ENCODE measurements around the gene CSF3R.
"Not testable (repeated sequence)": the region's sequence is repeated elsewhere in the genome, so short reads cannot be mapped to it uniquely, and the experiment has no call there.

CSF3R gene

DNA sequence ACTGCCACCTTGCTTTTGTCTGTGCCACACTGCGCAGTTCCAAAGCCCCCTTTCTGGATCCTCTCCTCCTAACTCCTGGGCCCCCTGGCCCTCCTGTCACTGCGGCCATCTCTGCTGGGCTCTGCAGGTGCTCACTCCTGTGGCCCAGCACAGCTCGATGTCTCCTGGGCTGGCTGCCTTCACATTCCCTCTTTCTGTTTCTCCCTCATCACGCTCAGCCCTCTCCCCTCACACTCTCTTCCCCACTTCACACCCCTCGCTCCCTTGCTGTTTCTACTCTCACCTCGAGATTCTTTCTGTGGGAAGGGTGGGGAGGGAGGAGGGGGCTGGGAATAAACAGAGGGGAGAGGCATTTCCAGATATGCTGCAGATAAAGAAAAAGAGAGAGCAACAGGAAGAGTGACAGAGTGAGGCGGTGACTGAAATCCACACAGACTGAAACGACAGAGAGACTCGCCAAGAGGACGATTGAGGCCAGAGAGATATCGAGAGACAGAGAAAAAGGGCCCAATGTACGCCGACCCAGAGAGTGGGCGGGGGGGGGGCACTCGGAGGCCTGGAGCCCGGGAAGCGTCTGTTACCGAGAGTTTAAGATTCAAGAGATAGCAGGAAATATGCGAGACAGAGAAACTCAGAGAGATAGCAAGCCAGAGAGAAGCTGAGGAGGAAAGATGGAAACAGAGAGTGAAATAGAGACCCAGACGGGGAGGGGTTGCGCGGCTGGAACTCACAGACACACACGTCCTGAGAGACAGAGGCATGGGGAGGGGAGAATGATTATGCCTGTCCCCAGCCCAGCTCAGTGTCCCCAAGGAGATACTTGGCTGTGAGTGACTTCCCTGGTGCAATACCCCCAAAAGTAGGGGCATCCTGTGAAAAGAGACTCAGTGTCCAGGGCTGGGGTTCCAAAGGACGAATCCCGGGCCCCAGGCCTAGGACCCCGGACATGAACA lies 666 bp downstream of the CSF3R start:
- DNase-seq, result no peak

DNA sequence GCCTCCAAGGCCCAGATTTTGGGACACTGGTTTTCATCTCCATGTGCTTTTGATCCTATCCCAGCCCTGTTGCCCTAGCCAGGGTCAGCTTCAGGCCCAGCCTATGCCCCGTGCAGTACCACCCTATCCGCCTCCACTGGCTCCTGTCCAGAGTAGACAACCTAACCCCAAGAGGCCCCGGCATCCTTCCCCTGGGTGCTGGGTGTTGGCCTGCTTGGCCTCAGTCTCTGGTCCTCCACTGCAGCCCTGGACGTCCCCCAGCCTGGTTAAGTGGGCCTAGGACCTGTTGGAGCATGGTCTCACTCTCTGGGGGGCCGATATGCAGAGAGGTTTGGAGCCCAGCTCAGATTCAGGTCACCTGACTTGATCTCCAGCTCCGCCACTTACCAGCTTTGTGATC lies 1.6 kb downstream of the CSF3R start:
- no peak for DNase-seq

- DNase-seq, result no peak
These were observed 2.6 kb downstream of the CSF3R start for GRCh38 chr1:36480161-36480560.

- DNase-seq, result peak; percentile 8
These were observed 3.1 kb downstream of the CSF3R start for GRCh38 chr1:36479505-36480051.

GRCh38 chr1:36477615-36478014 lies 5.1 kb downstream of the CSF3R start:
- not testable (repeated sequence) for DNase-seq

DNA sequence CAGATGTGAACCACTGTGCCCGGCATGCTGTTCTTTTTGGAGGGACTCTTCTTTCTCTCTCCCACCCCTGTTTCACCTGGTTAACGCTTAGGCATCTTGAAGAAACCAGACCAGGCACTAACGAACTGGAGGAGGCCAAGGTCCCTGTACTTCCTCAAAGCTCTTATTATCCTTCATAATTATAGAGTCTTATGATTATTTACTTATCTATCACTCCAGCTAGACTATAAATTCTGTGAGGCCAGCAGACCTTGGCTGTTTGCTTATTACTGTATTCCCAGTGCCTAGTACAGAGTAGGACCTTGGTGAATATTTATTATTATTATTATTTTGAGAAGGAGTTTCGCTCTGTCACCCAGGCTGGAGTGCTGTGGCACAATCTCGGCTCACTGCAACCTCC lies 5.8 kb downstream of the CSF3R start:
- DNase-seq, result no peak

DNA sequence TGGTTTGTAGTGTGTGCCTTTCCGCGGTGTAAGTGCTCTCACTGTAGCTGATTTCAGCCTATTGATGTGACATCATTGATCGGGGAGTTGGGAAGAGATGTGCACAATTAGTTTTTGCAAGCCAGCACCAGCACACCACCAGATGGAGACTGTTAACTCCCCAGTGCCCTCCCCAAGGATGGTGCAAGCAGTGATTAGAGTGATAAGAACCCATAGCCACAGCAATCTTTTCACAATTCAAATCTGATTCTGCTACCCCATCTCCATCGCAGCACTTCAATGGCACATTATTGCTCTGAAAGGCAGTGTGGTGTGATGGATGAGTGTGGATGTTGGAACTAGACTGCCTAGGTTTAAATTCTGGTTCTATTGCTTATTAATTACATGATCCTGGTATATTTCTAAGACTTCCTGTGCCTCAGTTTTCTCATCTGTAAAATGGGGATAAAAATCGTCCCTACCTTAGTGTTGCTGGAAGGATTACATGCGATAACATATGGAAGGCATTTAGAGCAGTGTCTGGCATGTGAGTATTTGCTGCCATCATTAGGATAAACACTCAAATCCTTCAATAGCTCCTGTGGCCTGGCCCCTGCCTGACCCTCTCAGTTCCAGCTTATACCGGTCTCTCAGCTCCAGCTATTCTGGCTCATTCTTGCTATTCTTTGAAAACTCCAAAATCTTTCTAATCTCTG lies 6.7 kb downstream of the CSF3R start:
- DNase-seq, result no peak

GRCh38 chr1:36475341-36475740 lies 7.4 kb downstream of the CSF3R start:
- DNase-seq, result no peak

DNA sequence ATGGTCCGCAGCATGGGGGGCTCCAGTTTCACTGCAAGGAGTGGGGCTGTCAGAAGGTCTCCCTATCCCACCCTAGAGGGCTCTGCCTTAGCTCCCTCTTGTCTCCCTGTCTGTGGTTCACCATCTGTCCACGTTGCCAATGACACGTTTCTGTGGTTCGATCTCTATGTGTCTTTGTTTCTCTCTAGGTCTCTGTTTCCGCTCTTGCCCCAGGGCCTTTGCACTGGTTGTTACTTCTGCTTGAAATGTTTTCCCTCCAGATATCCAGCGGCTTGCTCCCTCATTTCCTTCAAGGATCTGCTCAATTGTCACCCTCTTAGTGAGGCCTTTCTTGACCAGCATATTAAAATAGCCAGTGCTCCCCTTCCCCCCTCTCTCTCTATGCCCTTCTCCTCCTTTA lies 10.1 kb downstream of the CSF3R start:
- no peak for DNase-seq

DNA sequence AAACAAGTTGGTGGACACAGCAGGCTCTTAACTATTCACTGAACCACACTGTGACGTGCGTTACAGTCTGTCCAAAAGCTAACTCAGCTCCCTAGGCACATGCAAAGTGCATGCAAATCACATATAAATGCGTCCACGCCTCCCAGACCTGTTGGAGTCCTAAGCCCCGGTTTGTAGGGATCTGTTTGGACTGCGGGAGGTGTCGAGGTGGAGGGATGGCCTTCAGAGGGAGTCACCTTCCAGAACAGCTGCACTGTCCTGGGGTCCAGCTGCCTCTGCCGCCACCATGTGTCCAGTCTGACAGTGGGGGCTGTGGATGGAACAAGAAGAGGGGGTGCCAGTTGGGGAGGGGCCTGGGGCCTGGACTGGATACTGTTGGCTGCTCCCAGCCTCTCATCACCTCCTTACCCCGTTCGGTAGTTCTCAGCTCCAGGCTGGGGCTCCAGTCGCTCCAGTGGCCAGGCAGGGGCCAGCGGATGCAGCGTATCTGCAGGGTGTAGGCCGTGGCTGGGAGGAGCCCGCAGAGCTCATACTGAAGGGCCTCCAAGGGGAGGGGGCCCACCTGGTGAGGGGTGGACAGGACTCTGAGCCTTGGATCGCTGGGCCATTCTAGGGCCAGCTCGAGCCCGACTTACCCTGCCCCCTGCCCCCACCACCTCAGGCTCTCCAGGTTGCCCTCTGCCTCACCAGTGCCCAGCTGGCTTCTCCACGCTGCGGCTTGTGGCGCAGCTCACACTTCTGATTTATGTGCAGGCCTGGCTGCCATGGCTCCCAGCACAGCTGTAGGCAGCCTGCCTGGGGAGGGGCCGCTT lies 10.7 kb downstream of the CSF3R start:
- no peak for DNase-seq

- DNase-seq, result no peak
These were observed 13.6 kb downstream of the CSF3R start for GRCh38 chr1:36469163-36469562.

DNA sequence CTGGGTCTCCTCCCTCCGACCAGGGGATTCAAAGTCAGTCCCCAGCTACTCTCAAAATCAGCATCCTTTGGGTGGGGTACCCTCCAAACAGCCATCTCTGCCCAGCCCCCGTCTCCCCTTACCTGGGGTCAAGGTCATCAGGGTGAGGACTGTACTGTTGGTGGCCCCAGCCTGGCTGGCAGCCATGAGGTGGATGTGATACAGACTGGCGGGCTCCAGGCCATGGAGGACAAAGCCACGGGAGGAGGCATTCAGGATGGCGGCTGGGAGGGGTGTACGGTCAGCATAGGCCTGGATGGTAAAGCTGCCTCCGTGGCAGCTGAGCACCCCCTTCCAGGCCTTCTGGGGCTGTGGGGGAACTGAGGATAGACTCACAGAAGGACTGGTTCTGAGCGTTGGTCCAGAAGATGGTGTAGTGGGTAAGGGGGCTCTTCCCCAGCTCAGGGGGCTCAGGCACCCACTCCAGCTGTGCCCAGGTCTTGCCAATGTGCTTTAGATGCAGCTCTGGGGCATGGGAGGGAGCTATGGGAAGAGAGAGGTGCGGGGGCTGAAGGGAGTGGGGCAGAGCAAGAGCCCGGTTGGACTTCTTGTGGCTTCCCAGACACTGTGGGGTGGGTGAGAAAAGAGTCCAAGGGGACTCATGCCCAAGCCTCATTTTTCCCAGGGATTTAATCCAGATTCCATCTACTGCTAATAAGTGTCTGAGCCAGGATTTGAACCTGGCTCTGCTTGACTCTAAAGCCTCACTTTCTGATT lies 14.8 kb downstream of the CSF3R start:
- DNase-seq, result no peak

GRCh38 chr1:36467027-36467410 lies 15.7 kb downstream of the CSF3R start:
- DNase-seq, result no peak

DNA sequence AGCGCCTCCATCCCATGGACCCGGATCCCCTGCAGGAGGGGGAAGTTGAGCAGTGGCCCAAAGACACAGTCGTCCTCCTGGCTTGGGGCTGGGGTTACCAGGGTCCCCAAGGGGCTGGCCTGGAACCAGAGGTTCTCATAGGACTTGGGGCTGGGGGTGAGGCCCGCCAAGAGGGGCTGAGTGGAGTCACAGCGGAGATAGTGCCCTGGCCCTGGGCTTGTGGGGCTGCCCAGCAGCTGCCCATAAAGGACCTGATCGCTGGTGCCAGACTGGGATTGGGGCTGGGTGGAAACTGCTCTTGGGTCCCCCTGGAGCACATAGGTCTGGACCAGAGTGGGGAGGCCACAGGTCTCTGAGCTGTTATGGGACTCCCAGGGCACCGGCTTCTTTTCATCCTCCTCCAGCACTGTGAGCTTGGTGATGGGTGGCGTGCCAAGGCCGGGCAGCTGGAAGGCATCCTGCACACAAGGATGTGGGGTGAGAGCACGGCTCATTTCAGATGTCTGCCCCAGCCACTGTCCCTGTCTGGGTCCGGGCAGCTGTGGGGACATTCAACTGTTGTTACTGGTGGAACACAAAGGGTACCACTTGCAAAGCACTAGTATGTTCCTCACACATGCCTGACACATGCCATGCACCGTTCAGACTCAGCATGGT lies 16.2 kb downstream of the CSF3R start:
- no peak for DNase-seq

DNA sequence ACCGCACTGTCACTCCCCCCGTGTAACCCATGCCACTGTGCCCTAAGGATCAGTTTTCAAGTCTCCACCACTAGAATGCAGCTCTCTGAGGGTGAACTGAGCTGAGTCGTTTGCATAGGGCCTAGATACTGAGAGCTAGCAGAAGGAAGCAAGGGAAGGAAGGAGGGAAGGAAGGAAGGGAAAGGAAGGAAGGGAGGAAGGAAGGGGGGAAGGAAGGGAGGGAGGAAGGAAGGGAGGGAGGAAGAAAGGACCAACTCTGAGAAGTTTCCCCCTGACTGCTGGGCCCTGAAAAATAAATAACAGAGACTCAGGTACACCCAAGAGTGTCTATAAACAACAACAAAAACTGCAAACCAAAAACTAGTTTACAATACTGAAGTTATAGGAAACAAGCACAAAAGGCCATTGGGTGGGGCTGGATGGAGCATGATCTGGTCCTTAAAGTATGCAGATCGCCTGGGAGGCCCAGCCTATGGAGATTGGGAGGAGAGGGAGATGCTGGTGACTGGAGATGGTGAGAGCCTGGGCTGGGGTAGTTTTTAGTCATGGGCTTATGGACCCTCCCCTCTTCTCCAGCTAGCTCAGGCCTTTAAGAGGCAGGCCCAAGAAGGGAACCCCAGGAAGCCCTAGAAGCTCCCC lies 16.9 kb downstream of the CSF3R start:
- peak; percentile 63 for DNase-seq

GRCh38 chr1:36464605-36465393 lies 17.9 kb downstream of the CSF3R start:
- no peak for DNase-seq

DNA sequence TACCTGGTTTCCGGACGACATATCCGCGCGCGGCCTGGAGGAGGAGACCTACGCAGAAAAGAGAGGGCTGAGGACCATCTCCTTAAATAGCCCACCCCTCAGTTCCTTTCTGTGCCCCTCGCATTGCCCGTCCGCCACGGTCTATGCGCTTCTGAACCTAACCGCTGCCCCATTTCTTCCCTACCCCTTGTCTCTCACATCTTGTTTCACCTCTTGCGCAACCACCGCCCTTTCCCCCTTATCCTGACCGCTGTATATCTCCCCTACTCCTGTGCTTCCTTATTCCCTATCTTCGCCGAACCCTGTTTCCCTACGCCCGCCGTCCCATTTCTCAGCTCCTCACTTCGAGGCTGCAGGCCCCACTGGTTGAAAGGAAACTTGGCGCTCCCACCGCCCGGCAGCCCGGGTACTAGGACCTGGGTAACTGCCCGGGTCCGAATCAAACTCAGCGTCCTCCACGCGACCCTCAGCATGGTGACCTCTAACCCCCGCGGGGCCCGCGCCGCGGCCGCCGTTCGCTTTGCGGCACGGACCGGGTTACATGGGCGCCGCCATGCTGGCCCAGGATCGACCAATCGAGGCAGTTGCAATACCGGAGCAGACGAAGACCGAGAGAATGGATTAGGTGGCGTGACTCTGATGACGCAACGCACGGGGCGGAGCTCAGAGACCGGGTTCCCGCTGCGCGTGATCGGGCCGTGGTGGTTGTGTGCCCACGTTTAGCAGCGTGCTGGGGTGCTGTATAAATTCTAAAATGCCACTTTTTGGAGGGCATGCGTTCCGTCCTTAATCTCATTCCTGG lies 18.7 kb downstream of the CSF3R start, which contains the start of gene MRPS15:
Gene MRPS15, minus strand, starts transcription at position 582 of the 802 bp plus-strand sequence. Its CDS starts 109 bp downstream, at position 473.
- DNase-seq, result peak; percentile 95

DNA sequence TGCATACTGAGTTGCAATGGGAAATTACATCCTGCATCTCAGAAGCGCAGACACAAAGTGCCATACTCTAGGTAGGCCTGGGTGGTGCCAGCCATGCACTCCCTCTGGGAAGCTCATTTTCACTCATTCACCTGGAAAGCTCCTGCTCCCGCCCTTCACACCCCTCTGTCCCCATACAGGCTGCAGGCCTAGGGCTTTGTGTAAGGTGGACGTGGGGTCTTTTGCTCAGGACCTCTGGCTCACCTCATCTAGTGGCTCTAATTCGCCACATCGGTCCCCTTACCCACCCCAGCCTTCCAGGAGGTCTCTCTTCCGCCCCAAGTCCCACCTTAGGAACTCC lies 19.3 kb downstream of the CSF3R start:
- DNase-seq, result no peak

GRCh38 chr1:36458910-36459309 lies 23.8 kb downstream of the CSF3R start:
- no peak for DNase-seq
